ENCODE results near the gene ATP11A. TPM values are rescaled to one million over a fixed set of nuclear protein-coding genes. Genes with fewer than 3 reads are reported as not detected.

ATP11A gene
- total and polyA plus RNA-seq, 9 of the 15 experiments (the other 6 are each of a cell fraction or from before 2014, with no cell fraction given) = 0.38 to 34.2 (median 4.2) TPM

- TF ChIP-seq ZNF696 (CRISPR knock-in tag; conservative IDR thresholded peaks at IDR 0.05) (no peak), ILK (tag; IDR thresholded peaks at IDR 0.05; ENCODE audit: borderline replicate concordance, low read depth) (no peak), DEAF1 (CRISPR knock-in tag; IDR thresholded peaks at IDR 0.05) (no peak), REST (IDR thresholded peaks at IDR 0.05; ENCODE audit: borderline replicate concordance) (peak; percentile 59; the same call in 1 of the 2 replicates), REST (CRISPR knock-in tag; IDR thresholded peaks at IDR 0.05; ENCODE audit: low read depth) (no peak), SMAD2 (IDR thresholded peaks at IDR 0.05; ENCODE audit: low read depth, low read length) (no peak), ZNF79 (CRISPR knock-in tag; IDR thresholded peaks at IDR 0.05; ENCODE audit: low read depth) (no peak), SMC3 (conservative IDR thresholded peaks at IDR 0.05; ENCODE audit: insufficient read depth, low read depth, low read length) (peak; percentile 69), NFE2 (IDR thresholded peaks at IDR 0.05; ENCODE audit: low read depth) (no peak), ZBTB33 (CRISPR knock-in tag; IDR thresholded peaks at IDR 0.05) (peak; percentile 84)
Observed at GRCh38 chr13:112873851-112874750, 184.3 kb downstream of the ATP11A start (continued).
